HG03439 (cell line): ENCODE data around the gene RRH.
"Not testable (repeated sequence)": the region's sequence is repeated elsewhere in the genome, so short reads cannot be mapped to it uniquely, and the experiment has no call there.

Experiments
- ATAC-seq: cut with Tn5 transposase; IDR thresholded peaks from one replicate; pipeline ENCODE4 v1.9.1; 2021; ENCODE audit warnings: mild to moderate bottlenecking, moderate library complexity; ENCODE audit not compliant: unreplicated experiment

Gene RRH

DNA sequence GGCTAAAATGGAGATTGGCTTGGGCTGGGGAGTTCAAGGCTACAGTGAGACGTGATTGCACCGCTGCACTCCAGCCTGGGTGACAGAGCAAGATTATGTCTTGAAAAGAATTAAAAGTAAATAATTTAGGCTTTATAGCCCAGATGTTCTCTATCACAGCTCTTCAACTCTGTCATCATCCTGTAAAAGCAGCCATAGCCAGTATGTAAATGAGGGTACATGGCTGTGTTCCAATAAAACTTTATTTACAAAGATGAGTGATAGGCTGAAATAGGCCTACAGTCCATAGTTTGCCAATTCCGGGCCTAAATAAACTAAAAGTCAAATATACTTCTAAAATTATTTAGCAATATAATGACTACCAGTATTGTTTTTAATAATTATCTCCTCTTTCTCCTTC, 9.2 kb downstream of the RRH start:
- ATAC-seq, result no peak

DNA sequence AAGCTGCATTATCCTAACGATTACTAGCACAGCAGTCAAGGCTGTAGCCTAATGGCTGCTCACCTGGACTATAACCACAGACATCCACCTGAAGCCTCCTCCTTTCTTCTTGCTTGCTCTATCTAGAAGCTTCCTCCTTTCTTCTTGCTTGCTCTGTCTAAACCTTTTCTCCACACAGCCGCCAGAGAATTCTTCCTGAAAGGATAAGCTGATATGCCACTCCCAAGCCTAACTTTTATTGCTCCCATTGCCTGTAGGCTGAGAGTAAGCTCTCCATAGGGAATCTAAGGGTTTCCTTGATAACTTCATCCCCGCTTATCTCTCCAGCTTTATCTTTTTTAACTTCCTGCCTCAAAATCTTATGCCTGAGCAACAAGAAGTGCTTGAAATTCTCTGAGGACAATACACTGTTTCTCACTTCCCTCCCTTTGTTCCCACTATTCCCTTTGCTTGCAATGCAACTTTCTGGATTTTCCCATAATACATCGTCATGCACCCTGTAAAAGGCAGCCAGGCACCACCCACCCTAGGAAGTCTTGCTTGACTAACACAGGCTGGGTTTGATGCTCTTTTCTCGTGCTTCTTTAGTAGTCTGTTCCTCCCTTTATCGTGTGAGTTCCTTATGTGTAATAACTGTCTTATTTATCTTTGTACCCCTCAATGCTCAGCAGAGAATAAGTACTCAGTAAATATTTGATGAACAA, 18.8 kb downstream of the RRH start:
- ATAC-seq, result no peak

DNA sequence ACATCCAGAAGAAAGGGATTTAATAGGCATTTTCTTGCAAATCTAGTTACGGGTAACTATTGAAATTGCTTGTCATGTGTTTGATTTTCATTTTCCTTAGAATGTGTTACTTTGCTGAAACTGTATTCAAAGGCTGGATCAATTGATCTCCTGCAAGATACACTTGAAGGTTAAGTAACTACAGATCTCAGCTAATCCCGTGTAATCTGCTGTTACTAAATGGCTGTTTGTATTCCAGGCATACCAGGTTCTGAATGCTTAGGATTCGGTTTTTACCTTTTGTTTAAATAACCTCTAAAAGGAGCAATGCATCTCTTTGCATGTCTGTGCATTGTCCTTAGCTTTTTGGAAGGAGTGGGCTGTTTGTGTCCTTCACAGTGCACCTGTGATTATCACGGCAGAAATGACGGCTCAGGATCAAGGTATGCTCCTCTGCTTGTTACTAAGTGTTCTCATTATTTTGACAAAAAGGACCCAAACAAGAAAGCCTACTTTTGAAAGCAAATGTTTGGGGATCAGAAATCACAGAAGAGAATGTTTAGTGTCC, 20.2 kb downstream of the RRH start, which contains the start of gene LRIT3:
TSS of gene LRIT3 (plus strand) at position 212 of the 547 bp plus-strand sequence. CDS start at position 307, 95 bp downstream.
- no peak for ATAC-seq

DNA sequence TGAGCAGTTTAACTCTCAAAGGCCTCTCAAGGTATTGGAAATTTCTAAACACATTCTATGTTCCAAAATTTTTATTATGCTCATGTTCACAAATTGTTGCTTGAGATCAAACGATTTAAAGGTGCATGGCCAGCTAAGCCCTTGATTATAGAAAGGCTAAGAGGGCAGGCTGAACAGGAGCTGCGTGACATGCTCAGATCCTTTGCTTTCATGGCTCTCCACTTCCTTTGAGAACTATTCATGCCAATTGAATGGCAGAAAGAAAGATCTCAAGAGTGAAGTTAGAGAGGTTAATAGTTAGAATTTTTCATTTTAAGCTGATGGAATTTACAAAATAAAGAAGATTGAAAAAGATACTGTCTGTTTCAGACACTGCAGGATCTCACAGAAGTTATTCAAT, 20.7 kb downstream of the RRH start:
- no peak for ATAC-seq

DNA sequence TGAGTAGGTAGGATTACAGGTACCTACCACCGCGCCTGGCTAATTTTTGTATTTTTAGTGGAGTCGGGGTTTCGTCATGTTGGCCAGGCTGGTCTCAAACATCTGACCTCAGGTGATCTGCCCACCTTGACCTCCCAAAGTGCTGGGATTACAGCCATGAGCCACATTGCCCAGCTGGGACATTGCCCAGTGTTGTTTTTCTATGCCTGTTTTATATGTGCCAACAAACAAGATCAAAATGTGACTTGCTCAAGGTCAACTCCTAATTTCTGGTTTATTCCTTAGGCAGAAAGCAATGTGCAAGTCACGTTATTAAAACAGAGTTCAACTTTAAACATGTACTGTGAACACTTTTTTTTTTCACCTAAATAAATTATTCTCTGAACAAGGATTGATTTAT, 22.8 kb downstream of the RRH start:
- no peak for ATAC-seq

DNA sequence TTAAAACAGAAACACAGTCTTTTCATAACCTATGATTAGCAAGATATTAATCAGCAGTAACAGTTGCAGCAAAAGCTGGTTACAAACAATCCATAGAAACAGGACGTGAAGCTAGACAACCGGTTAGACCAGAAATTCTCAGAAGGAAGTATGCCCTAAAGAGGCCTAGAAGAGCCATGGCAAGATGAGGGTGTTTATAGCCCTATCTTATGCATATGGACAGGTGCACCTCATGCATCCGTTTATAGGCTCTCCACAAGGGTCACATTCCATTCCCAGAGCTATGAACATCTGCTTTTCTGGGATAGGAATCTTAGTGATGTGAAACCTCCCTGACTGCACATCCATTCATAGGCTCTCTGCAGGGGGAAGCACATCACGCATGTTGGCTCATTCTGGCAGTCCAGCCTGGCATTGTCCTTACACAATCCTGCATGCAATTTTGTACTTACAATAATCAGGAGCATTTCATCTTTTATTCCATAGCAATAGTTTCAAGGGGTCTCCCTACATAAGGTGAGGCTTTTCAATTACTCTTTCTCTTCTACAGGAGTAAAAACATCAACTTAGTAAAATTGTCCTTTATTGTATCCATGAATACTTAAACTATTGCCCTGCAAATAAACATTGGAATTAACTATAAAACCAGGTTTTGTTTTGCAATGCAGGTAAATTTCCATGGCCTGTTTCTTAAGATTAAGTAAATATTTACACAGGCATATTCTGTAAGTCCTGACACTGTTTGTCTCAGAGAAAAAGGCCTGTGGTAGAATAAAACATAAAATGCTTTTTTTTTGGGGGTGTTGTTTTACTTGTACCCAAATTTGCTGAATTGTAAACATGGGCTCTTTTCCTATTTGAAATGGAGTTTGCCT, 31.9 kb downstream of the RRH start:
- ATAC-seq, result not testable (repeated sequence)

DNA sequence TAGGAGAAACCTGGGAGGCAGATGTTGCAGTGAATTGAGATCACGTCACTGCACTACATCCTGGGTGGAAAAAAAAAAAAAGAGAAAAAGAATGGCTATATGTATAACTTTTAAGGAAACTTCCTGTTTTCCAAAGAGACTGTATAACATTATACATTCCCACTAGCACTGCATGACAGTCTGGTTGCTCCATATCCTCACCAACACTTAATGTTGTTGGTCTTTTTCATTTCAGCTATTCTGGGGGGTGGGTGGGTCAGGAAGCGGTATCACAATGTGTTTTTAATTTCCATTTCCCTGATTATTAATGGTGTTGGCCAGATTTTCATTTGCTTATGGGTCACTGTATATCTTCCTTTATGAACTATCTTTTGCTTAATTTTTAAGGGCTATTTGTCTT, 33.5 kb downstream of the RRH start:
- ATAC-seq, result no peak

DNA sequence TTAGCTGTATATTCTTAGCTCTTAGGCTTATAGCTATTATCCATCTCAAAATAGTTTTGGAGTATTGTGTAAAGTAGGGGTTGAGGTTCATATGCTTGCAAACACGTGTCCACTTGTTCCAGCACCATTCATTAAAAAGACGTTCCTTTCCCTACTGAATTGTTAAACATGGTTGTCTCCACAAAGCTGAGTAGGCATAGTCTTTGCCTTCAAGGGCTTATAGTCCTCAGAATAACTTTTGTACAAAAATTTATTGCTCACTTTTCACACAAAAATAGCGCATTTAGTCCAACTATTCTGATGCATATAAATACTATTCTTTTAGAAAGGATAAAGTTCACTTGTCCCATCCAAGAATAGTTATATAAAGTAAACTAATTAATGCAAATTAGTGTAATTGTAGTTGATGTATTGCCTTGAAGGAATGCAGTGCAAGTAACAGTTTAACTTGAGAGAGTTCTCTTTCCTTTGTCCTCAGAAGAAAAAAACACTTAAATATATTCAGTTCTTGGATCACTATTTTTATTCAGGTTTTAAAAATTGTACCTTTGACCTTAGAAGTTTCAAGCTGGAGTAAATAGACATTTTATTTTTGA, 34.2 kb downstream of the RRH start:
- ATAC-seq, result no peak

DNA sequence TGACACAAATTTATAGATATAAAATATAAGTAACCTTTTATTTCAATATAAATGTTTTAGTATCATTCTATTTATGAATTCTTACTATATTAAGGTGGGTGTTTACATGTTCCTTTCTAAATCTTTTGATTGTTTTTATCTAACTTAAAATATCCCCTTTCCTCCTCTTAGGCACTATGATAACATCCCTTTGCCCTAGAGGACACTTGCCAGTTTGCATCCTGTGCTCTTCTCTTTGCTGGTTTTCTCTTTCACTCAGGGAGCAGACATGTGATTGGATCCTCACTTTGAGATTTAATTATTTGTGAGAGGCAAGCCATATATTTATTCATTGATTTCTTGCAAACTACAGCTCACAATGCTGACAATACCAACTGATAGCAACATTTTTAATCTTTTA, 36.4 kb downstream of the RRH start:
- ATAC-seq, result no peak

DNA sequence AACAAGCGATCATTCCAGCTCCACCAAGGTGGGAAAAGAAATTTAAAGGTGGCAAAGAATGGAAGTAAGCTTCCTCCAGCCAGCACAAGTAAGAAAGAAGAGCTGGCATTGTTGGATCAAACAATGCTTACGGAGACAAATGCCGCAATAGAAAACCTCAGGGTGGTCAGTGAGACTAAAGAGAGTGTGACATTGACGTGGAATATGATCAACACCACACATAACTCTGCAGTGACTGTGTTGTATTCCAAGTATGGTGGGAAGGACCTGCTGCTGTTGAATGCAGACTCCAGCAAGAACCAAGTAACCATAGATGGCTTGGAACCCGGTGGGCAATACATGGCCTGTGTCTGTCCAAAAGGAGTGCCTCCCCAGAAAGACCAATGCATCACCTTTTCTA, 42.3 kb downstream of the RRH start:
- no peak for ATAC-seq

DNA sequence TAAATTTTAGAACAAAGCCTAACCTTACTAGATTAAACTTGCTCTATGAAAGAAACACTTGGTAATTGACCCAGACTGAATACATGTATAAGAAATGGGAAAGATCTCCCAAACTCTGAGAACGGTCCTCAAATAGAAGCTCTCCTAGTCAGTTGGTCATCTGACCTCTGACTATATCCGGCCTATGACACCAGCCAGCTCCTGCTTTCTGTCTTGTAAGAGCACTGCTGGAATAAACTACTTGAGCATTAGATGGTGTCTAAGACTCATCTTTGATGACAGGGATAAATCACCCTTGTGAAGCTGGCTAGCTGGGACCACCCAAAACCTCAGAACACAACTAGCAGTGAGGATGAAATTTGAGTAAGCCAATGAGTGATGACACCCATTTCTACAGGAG, 44.3 kb downstream of the RRH start:
- ATAC-seq, result no peak

DNA sequence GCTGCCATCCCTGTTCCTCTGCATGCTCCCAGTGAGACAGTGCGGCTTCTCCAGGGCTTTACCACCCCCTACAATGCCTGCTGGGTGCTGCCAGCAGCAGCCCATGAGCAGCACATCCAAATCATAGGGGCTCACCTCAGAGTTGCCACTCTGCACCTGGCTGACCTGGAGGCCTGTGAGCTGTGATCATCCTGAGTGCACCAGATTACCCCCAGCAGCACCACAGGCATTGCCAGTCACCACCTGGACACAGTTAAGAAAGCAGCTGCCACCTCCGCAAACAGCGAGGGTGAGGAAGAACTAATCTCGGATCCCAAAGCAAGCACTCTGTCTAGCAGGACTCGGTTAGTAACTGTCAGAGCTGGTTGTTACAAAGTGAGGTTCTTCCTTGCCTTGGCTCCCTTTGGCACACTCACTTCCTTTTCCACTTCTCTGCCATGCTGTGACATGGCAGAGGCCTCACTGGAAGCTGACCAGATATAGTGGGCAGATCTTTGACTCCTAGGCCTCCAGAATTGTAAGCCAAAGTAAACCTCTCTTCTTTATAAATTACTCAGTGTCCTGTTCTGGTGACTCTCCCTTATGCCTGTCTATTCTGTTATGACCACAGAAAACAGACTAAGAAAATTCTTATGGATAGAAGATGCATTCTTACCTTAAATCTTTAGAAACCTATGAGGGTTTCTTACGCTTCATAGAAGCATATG, 45.3 kb downstream of the RRH start:
- no peak for ATAC-seq

DNA sequence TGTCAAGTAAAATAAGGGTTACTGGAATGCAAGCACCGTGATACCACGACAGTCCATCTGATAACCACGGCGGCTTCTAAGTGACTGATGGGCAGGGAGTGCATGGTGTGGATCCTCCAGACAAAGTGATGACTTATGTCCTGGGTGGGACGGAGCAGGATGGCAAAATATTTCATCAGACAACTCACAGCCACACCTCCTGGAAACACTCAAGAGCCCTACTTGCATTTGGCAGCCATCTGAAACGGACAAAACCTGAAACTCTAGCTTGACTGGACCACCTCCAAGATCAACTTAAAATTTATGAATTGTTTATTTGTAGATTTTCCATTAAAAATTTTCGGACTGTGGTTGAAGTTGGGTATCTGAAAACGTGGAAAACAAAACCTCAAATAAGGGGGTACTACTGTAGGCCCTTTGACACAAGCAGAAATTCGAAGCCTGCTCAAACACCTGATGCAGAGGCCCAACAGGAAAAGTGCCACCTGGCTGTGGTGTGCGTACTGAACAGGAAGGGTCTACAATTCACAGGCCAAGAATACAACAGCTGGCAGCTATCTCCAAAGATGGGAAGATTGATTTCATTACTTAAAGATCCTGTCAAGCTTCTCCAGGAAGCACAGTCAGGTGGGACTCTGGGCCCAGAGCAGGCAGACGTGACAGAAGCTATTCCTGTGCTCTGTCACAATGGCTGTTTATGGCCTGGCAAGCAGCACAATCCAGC, 46.2 kb downstream of the RRH start:
- ATAC-seq, result no peak

DNA sequence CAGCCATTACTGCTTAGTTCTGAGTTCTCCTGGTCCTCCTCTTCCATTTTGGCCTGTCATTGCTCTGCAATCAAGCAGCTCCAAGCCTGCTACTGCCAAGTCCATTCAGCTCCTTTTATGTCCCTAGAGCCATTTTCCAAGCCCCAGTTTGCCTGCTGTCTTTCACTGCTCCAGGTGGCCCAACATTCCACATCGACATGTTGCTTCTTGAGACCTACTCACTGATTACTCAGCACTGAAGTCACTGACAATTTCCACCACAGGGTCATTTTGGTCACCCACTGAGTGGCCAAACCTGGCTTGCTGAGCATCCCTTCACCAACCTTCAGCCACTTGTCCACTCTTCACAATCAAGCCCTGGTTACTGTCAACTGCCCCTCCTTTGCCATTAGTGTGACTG, 47.3 kb downstream of the RRH start:
- ATAC-seq, result no peak

DNA sequence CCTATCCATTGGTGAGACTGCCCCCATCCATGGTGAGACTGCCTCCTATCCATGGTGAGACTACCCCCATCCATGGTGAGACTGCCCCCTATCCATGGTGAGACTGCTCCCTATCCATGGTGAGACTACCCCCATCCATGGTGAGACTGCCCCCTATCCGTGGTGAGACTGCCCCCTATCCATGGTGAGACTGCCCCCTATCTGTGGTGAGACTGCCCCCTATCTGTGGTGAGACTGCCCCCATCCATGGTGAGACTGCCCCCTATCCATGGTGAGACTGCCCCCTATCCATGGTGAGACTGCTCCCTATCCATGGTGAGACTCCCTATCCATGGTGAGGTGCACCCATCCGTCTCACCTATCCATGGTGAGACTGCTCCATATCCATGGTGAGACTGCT, 47.8 kb downstream of the RRH start:
- ATAC-seq, result not testable (repeated sequence)

DNA sequence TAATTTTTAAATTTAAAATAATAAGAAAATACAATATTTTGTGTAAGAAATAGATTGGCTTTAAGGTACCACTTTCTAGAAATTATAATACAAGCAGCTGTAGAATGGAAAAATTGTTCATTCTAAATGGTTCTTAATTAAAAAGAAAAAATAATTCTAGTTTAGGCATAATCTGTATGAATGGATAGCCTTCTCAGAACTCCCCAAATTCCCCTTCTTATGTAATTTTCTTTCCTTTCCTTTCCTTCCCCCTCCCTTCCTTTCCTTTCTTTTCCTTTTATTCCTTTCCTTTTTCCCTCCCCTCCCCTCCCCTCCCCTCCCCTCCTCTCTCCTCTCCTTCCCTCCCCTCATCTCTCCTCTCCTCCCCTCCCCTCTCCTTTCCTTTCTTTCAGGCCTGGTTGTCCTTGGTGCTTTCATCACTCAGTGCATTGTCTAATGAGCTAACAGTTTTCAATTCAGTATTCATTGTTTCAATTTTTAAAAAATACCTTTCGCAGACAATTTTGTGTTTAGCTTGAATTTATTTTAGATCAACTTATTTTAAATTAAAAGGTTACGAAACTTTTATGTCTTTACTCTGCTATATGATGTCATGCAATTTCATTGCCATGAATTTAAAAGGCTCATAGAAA, 49.0 kb downstream of the RRH start:
- ATAC-seq, result no peak

DNA sequence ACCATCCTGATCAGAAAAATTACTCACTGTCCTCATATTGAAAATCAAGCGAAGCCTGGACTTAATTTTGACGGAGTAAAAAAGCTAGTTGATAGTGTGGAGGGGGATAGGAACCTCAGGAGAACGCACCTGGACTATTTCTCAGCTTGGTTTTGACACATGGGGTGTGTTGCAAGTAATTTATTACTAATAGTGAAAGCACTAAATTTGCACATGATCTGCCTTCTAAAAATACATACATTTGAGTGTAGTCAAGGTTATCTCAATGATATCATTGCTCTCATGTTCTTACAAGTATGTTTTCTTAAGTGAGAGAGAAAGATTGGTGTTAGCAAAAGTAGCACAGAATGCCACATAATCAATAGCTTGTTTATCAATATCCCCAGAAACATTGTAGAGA, 49.6 kb downstream of the RRH start:
- peak; percentile 80 for ATAC-seq

DNA sequence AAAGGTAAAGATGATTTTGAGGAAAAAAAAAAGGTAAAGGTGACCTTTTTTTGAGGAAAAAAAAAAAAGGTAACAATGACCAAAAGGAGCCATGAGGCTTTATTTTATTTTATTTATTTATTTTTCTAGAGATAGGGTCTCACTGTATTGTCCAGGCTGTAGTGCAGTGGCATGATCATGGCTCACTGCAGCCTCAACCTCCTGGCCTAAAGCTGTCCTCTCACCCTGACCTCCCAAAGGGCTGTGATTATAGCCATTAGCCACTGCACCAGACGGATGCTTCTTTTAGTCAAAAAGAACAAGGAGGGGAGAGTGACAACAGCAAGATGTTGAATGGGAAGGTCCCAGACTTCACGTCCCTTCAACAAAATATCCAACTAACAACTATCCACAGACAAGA, 50.6 kb downstream of the RRH start:
- ATAC-seq, result no peak

DNA sequence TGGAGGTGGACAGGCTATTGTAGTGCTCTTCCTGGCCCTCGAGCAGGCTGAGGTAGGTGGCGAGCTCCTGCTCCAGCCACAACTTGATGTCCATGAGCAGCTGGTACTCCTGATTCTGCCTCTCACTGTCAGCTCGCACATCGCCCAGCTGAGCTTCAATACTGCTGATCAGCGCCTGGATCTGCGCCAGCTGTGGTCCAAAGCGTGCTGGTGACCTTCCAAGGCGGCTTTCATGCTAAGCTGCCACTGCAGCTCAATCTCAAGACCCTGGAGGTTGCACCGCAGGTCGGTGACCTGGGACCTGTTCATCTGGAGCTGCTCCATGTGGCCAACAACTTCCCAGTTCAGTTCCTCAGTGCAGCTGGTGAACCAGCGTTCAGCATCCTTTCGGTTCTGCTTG, 51.3 kb downstream of the RRH start:
- no peak for ATAC-seq
